Stomach (tissue), 9 donors: ENCODE data around the gene ZDHHC3. TPM values are rescaled to one million over a fixed set of nuclear protein-coding genes. Genes with fewer than 3 reads are reported as not detected.

ENCODE experiments used
- DNase-seq, 2 donors: peaks; one replicate each; pipeline versions ENCODE4 v3.0.0 to v3.0.0-alpha.2; 2013 to 2019
- H3K27ac ChIP-seq, 5 donors: fragments of 200-600 bp in 4 of 5; sonication (generic) in 4 of 5; one replicate each; pipeline ENCODE4 v1.5.1; 2013 to 2019; ENCODE audit warnings: mild to moderate bottlenecking in 1 of 5, moderate library complexity in 1 of 5
- H3K27me3 ChIP-seq, 3 donors: fragments of 200-600 bp; sonication (generic); one replicate each; pipeline ENCODE4 v1.5.1; 2017 to 2019; ENCODE audit warnings: mixed run types in 1 of 3
- H3K36me3 ChIP-seq, 4 donors: fragments of 200-600 bp; sonication (generic); 1 replicate in 3 of 4; 2 replicates in 1 of 4; pipeline ENCODE4 v1.5.1; 2016 to 2019
- H3K4me1 ChIP-seq, 4 donors: fragments of 200-600 bp; sonication (generic); one replicate each; pipeline ENCODE4 v1.5.1; 2016 to 2019
- H3K4me3 ChIP-seq, 4 donors: fragments of 200-600 bp; sonication (generic) in 3 of 4; one replicate each; pipeline ENCODE4 v1.5.1; 2016 to 2019; ENCODE audit warnings: mild to moderate bottlenecking in 1 of 4
- H3K9me3 ChIP-seq, 4 donors: fragments of 200-600 bp; sonication (generic); one replicate each; pipeline ENCODE4 v1.5.1; 2016 to 2019
- CTCF ChIP-seq, 7 experiments: fragments of 450-650 bp in 4 of 7; fragments of 200-600 bp in 3 of 7; sonication (generic) in 3 of 7; IDR thresholded peaks; one replicate each; pipeline ENCODE4 v1.5.1; 2016 to 2019; ENCODE audit warnings: antibody characterized with exemption in 7 of 7, control low read depth in 2 of 7, mild to moderate bottlenecking in 1 of 7
- EP300 ChIP-seq: sonication (generic); formaldehyde crosslinking; IDR thresholded peaks from one replicate; pipeline ENCODE4 v1.6.1; 2017; ENCODE audit warnings: antibody characterized with exemption
- POLR2A ChIP-seq, 4 donors: fragments of 450-650 bp; IDR thresholded peaks; one replicate each; pipeline ENCODE4 v1.6.1; 2016; ENCODE audit warnings: antibody characterized with exemption in 4 of 4, control low read depth in 2 of 4, mild to moderate bottlenecking in 1 of 4, moderate library complexity in 1 of 4
- POLR2AphosphoS5 ChIP-seq, 3 donors: sonication (generic); formaldehyde crosslinking; IDR thresholded peaks; one replicate each; pipeline ENCODE4 v1.6.1; 2016; ENCODE audit warnings: antibody characterized with exemption in 3 of 3
- WGBS, 5 donors: extraction: QIAGEN DNeasy Blood & Tissue Kit in 3 of 5; methylation state at CpG; one replicate each; pipeline versions ENCODE4 v1.1.5 to v1.1.7; 2013 to 2018; 5-methylcytosine and 5-hydroxymethylcytosine counted together
- intact Hi-C: fragments of 100-400 bp; cut with DNase I; formaldehyde crosslinking; loops from one replicate; pipeline ENCODE4 v1.15.1; 2023; ENCODE audit warnings: low total_unique reads
- polyA plus RNA-seq, 3 donors: library from polyadenylated mRNA; stranded (reverse); fragments of 200-250 nt; gene quantifications; one replicate each; pipeline ENCODE4 v1.2.3, GENCODE V29; 2013
- total RNA-seq, 5 donors: library from RNA; depleted of rRNA; stranded (reverse); fragments of >200 nt; gene quantifications; one replicate each; pipeline versions ENCODE4 v1.1.0 to v1.2.3, GENCODE V29; 2014 to 2016
- donor health status: healthy with polysubstance abuse.
- donor health status: Bipolar disorder and iron deficiency.
- donor health status: healthy.

The ZDHHC3 gene
- total and polyA plus RNA-seq, 8 donors, result 29.8 to 140 (median 77.6) TPM

GRCh38 chr3:44893097-44893496 is 82.9 kb downstream of the ZDHHC3 start:
- Histone ChIP-seq H3K9me3 (no peaks in the 10 kb centered on the region), H3K4me1 (no peaks in the 10 kb centered on the region), H3K27ac (no peak overlapping the region), H3K36me3 (no peaks in the 10 kb centered on the region), H3K4me3 (no peak overlapping the region), H3K27me3 (peaks cover 0 to 10% (median 0%) of the 10 kb centered on the region in 3 donors)
- no peak for DNase-seq
- intact Hi-C loops, result no loop called here
- 62 to 75% (median 67%) methylated on average over 2 of the region's 2 CpGs for WGBS, 5 donors
- TF ChIP-seq EP300 (no peak), POLR2A (IDR thresholded peaks at IDR 0.05) (no peak), CTCF (IDR thresholded peaks at IDR 0.05) (no peak), POLR2AphosphoS5 (IDR thresholded peaks at IDR 0.05) (no peak)

DNA sequence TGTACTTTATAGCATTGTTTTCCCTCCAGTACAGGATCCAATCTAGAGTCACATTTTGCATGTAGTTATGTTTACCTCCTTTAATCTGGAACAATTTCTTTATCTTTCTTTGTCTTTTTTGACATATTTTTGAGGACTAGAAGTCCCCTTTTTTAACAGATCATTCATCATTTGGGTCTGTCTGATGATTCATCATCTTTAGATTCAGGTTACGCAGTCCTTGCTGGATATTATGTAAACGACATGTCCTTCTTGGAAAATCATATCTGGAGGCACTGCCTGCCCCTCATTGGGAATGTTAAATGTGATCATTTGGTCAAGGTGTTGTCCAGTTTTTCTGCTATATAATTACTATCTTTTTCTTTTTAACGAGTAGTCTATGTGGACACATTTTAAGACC is 83.3 kb downstream of the ZDHHC3 start:
- TF ChIP-seq POLR2AphosphoS5 (IDR thresholded peaks at IDR 0.05) (no peak), CTCF (IDR thresholded peaks at IDR 0.05) (no peak), EP300 (no peak), POLR2A (IDR thresholded peaks at IDR 0.05) (no peak)
- Histone ChIP-seq H3K9me3 (no peaks in the 10 kb centered on the region), H3K27ac (no peak overlapping the region), H3K4me3 (no peak overlapping the region), H3K27me3 (peaks cover 0 to 10% (median 0%) of the 10 kb centered on the region in 3 donors), H3K36me3 (no peaks in the 10 kb centered on the region), H3K4me1 (no peaks in the 10 kb centered on the region)
- 60 to 88% (median 68%) methylated on average over 3 of the region's 3 CpGs for WGBS, 5 donors
- no peak for DNase-seq
- intact Hi-C loops, result no loop called here

- intact Hi-C loops, result no loop called here
- DNase-seq, result no peak
- Histone ChIP-seq H3K27me3 (peaks cover 0 to 10% (median 0%) of the 10 kb centered on the region in 3 donors), H3K4me1 (peaks cover 0 to under 1% (median 0%) of the 10 kb centered on the region in 4 donors), H3K9me3 (no peaks in the 10 kb centered on the region), H3K27ac (no peak overlapping the region), H3K36me3 (no peaks in the 10 kb centered on the region), H3K4me3 (no peak overlapping the region)
- TF ChIP-seq POLR2AphosphoS5 (IDR thresholded peaks at IDR 0.05) (no peak), EP300 (no peak), CTCF (IDR thresholded peaks at IDR 0.05) (no peak), POLR2A (IDR thresholded peaks at IDR 0.05) (no peak)
- WGBS, 5 donors, result 49 to 69% (median 65%) methylated on average over 3 of the region's 3 CpGs
Observed at GRCh38 chr3:44890852-44891251, 85.1 kb downstream of the ZDHHC3 start.

GRCh38 chr3:44890258-44890657 is 85.7 kb downstream of the ZDHHC3 start:
- H3K36me3 ChIP-seq, result no peaks in the 10 kb centered on the region
- H3K9me3 ChIP-seq, result no peaks in the 10 kb centered on the region
- TF ChIP-seq POLR2A (IDR thresholded peaks at IDR 0.05), result no peak
- no peak for TF ChIP-seq CTCF (IDR thresholded peaks at IDR 0.05)
- TF ChIP-seq POLR2AphosphoS5 (IDR thresholded peaks at IDR 0.05), result no peak
- no peak for TF ChIP-seq EP300
- 44 to 55% (median 49%) methylated on average over 3 of the region's 3 CpGs for WGBS, 5 donors
- peaks cover 0 to 16% (median 0%) of the 10 kb centered on the region in 3 donors for H3K27me3 ChIP-seq
- DNase-seq, result no peak
- peaks cover 0 to 7% (median 0%) of the 10 kb centered on the region in 4 donors for H3K4me1 ChIP-seq
- intact Hi-C loops, result no loop called here
- H3K27ac ChIP-seq, result no peak overlapping the region
- H3K4me3 ChIP-seq, result no peak overlapping the region
